NCI-H2196 treated with DMSO at 0.1 percent for 48 hours (cell line): ENCODE measurements around the gene CTNNA3.

Source experiments
- DNase-seq: peaks from one replicate; lab custom pipeline; 2025; ENCODE audit not compliant: unreplicated experiment; lab: John Stamatoyannopoulos, UW

CTNNA3 gene

GRCh38 chr10:66882271-66882670, 813.7 kb downstream of the CTNNA3 start:
- DNase-seq = no peak

DNA sequence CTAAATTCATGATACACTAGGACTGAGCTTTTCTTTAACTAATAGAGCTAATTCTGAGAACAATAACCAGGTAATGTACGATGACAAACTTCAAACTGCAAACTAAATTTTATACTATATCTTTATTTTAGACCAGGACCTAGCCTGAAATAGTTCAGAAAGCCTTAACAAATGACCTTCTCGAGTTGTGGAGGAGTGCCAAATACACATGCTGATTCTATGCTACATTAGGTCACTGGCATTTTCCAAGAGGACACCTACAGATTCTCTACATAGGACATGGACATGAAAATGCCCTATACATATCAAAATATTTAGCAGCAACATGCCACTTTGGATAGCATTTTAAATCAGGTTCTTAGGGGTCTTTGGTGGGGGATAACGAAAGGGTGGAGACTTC, 814.2 kb downstream of the CTNNA3 start:
- DNase-seq = no peak

DNA sequence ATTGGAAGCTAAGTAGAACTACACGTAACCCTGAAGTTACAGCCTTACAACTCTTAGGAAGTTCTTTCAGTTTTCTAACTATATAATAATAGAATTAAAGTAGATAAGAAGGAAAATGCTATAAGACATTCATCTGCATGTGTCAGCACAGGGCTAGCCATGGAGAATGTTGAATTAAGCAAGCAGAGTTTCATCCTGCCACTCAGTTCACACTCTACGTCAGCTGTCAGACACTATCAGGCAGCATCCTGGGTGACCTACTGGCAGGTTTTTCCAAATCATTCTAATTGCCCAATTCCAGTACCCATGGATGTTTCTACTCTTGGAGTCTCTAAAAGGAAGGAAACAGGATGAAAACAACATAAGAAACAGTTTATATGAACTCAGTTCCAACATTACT, 815.2 kb downstream of the CTNNA3 start:
- DNase-seq = no peak

- no peak for DNase-seq
These were observed 815.7 kb downstream of the CTNNA3 start for GRCh38 chr10:66880292-66880691.

- no peak for DNase-seq
These were observed 818.6 kb downstream of the CTNNA3 start for GRCh38 chr10:66877361-66877760.

GRCh38 chr10:66869635-66870034, 826.4 kb downstream of the CTNNA3 start:
- no peak for DNase-seq

GRCh38 chr10:66862687-66863258, 833.2 kb downstream of the CTNNA3 start:
- no peak for DNase-seq

DNA sequence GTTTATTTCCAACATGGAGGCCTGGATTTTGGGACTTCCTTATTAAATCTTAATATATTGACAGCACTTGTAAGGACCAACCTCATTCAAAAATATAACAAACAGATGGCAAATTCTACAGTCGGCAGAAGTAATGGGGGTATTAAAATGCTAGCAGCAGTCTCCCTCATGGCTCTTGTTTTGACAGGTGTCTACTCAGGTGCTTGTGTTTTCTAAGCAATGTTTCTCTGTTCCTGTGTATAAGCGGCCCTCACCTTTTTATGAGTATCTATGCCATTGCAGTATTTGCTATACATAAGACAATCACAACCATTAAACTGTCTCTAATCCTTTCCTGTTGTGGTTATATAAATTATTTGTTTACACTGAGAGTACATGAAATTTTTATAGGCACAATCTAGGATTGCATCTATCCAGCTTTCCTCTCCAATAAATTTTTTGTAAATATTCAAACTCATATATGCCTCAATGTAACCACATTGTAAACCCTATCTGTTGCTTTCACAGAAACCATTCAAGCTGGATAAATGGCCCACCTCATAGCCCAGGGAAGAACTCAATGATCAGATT, 835.5 kb downstream of the CTNNA3 start:
- no peak for DNase-seq

DNA sequence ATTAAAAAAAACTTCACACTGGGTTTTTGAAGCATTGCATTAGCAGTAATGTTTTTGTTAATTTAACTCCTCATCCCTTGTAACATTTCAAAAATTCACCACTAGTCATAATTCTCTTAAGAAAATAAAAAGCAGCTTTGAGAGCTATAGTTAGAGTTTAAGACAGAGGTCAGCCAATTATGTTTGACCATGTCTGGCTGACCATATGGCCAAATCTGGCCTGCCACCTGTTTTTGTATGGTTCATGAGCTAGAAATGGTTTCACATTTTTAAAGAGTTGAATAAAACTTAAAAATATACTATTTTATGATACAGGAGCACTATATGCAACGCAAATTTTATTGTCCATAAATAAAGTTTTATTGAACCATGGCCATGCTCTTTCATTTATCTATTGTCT, 843.2 kb downstream of the CTNNA3 start:
- no peak for DNase-seq

DNA sequence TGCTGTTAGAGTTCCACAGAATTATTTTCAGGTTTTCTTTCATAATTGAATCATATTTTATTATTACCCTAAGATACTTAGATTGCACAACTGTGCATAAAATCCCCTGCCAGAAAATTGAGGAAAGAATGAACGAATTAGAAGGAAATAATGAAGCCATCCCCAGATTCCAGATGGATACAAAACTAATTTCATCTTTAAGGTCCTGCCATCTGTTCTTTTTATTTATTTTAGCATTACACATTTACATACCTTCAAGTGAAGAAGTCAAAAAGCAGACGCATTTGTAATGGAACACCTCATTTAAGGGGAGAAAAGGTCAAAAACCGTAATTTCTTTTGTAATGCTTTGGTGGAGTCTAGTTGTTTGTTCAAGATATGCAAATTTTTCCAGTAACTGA, 847.1 kb downstream of the CTNNA3 start:
- DNase-seq = no peak

DNA sequence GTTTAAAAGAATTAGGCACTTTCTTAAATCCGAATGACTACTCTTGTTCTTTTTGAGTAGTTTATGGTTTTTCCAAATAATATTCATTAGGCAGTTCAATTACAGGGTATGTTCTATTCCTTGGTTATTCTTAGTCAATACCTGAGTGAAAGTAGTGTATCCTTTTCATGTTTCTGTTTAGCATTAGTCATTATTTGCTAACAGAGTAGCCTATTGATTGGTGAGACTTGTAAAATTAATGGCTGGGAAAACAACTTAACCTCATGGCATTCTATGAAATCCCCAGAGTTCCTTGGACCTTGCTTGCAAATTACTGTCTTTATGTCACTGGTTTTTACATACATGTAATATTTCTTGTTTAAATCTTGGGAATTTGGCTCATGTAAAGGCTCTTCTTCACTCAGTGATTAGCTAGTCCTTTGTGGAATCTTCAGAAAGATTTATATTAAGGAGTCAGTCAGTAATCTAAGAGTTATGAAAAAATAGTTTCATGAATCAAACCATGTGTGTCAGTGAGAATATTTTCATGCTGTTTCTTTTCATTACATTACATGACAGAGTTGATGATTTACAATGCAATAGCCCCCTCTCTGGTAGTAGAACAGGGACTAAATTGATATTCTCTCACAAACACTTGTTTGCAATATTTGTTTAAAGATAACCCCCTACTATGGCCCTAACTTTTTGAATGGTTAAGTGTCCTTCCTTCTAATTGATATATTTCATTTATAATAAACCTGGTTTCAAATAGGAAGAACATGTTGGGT, 851.6 kb downstream of the CTNNA3 start:
- no peak for DNase-seq

DNA sequence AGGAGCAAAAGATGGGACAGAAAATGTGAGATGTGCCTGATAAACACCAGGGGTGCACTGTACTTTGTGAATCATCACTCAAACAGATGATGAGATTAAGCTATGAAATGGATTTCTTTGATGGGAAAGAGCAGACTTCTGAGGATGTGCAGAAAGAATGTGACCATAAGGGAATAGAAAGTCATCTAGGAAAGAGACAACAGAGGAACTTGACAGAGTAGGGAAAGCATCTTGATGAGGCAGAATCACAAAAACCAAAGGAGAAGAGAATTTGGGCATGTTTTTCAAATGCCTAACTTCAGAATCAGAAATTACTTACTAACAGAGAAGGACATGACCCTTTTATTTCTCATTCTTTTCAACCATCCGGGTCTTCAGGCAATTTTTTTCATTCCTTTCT, 852.6 kb downstream of the CTNNA3 start:
- DNase-seq = no peak

DNA sequence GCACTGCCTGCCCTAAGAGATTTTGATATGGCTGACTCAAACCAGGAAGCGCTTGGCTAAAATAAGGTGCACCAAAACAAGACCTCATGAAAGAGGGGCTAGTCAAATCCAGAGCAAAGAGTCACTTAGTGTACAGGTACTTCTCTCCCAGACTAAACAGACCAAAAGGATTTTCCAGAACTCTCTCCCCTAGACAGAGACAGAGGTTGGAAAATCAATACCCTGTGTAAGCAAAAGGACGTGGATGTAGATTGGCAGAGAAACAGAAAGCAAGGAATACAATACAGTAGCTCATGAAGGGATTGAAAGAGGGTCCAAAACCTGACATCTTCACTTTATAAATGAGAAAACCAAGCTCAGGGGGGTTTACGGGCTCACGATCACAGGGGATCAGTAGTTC, 853.1 kb downstream of the CTNNA3 start:
- DNase-seq = no peak

- no peak for DNase-seq
These were observed 853.6 kb downstream of the CTNNA3 start for GRCh38 chr10:66842371-66842770.

- DNase-seq = no peak
These were observed 857.3 kb downstream of the CTNNA3 start for GRCh38 chr10:66838656-66839055.

DNA sequence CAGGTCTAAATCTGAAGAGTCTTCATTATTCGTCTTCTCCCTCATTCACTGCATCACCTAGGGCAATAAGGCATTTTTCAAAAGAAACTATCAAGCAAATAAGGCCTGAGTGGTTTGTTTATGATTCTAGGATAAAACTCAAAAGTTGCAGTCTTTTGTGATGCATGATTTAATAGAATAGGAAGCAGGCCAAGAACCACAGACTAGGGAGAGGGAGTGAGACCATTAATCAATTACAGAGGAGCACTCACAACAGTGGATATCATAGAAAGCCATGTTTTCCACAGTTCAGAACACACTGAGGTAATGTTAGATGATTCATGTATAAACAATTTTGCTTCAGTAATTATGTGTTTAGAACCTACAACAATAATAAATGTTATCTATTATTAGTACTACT, 858.0 kb downstream of the CTNNA3 start:
- no peak for DNase-seq

DNA sequence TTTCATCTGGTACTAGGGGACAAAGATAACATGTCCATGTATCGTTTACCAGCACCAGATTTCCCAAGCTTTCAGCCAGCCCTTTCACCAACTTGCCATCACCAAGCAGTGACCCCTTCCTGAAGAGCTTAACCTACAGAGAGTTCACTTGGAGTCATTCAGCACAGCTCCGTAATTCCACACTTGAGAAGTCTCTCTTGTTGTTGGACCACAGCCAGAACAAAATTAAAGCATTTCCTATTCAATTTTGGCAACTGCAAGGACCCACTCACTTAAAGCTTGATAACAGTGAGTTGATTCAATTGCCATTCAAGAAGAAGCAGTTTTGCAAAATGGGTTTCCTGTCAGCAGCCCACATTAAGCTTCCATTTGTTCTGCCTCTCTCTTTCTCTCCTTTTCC, 858.7 kb downstream of the CTNNA3 start:
- no peak for DNase-seq

- no peak for DNase-seq
These were observed 859.2 kb downstream of the CTNNA3 start for GRCh38 chr10:66836771-66837170.

GRCh38 chr10:66836057-66836456, 859.9 kb downstream of the CTNNA3 start:
- no peak for DNase-seq

DNA sequence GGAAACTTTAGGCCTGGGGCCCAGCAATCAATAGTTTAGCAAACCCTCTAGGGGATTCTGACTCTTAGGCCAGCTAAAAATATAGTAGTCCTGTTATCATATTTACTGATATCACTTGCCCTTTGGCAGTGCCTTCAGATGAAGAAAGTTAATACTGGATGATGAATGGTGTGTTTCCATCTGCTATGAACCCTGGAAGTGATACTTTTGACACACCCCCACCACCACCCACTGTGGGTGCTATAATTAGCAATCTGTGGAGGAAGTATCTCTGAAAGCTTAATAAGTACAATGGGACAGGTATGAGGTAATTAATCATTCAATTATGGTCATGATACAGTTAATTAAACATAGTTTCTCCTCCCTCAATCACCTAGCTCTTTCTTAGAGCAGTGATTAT, 860.6 kb downstream of the CTNNA3 start:
- DNase-seq = no peak

GRCh38 chr10:66834802-66835201, 861.2 kb downstream of the CTNNA3 start:
- DNase-seq = no peak

- DNase-seq = no peak
These were observed 862.1 kb downstream of the CTNNA3 start for GRCh38 chr10:66833861-66834260.
